T-helper 1 cell treated with Interleukin-12 subunit alpha and Interleukin-12 subunit beta and Interleukin-4 antibody, amounts not matched to agents 30 ng/mL and 1 ng/mL, for 36 hours (primary cell): ENCODE data around the gene ATP8B4. TPM values are rescaled to one million over a fixed set of nuclear protein-coding genes. Genes with fewer than 3 reads are reported as not detected.

Experiments
- intact Hi-C: fragments of 100-400 bp; cut with micrococcal nuclease; formaldehyde crosslinking; loops from one replicate; pipeline ENCODE4 v1.15.1; 2024
- total RNA-seq: library from RNA; stranded (reverse); gene quantifications from 2 replicates; pipeline ENCODE4 v1.2.3, GENCODE V29; 2022

Gene ATP8B4
- total RNA-seq, 1 donor from 2014 or later = 51.8 TPM

DNA sequence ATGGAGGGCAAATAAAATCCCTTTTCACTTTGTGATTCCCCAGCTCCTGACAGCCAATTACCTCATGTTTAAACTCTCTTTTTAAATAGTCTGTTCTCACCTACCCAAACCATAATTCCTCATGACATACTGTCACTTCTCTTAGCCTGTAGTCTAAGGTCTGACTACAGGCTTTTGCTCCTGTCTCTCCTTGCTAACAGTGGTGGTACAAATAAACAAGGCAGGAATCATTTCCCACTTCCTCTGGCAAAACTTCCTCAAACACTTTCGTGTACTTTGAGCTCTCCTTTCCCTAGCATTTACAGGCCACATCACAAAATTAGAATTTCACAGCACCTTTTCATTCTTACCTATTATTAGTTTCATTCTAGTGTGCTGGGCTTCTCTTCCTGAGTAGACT is 51.8 kb downstream of the ATP8B4 start:
- intact Hi-C loops = loop anchor here (2.0 to 10.0 kb wide), 3 partner anchors 286 to 912 kb away; partner anchors contain the start of genes AP4E1 and COPS2

DNA sequence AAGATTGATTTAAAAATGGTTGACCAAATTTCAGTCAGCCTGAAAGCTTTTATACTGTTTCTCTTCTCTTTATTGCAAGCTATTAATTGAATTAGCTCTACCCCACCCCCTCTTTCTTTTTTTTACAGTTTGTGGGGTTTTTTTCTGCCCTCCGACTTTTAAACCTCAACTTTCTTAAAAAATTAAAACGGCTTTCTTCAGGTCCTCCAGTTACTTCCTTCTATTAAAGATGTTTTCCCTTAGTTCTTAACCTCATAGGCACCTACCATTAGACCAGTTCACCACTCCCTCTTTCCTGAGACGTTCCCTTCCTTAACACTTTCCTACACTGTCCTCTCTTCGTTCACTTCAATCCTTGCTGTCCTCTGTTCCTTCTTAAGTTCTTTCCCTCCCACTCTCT is 52.4 kb downstream of the ATP8B4 start:
- intact Hi-C loops = loop anchor here (1.0 to 10.0 kb wide), 6 partner anchors 20 to 912 kb away; partner anchors contain the start of genes AP4E1 and COPS2

DNA sequence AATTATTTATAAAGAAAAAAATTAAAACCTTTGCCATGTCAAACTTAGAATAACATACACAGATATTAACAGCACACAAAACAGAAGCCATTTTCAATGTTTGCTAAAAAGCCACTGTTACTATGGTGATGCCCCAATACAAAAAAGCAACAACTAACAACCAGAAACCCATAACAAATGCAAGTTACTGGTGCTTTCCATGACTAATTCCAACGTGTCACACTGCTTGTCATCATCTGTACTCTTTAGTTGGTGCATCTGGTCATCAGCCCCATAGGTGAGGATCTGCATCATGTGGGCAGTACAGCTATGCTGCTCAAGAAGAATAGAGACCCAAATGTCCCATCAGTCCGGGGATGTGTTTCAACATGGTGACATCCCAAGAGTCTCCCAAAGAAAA is 52.8 kb downstream of the ATP8B4 start:
- intact Hi-C loops = loop anchor here (1.0 to 10.0 kb wide), 6 partner anchors 20 to 911 kb away; partner anchors contain the start of genes AP4E1 and COPS2

DNA sequence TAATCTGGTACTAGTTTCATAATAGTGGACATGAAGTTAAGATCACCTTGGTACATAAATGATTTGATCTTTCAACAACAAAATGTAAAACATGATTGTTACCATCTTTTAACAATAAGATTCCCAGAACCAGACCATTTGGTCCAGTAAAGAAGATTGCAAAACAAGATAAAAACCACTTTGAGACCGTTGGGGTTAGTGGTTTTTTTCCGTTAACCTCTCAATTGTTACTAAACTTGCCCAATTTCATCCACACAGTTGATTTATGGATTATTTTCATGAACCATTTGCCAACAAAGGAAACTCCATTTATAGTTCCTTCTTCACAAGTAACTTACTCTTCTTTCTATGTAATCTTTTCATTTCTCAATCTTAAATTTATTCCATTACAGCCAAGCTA is 53.8 kb downstream of the ATP8B4 start:
- intact Hi-C loops = loop anchor here (5.0 to 10.0 kb wide), 2 partner anchors 842 to 910 kb away; partner anchors contain the start of genes AP4E1 and COPS2

DNA sequence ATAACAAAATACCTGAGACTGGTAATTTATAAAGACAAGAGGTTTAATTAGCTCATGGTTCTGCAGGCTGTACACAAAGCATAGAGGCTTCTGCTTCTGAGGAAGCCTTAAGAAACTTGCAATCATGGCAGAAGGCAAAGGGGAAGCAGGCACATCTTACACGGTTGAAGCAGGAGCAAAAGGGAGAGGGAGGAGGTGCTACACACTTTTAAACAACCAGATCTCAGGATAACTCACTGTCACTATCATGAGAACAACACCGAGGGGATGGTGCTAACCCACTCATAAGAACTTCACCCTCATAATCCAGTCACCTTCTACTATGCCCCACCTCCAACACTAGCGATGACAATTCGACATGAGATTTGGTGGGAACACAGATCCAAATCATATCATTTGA is 54.4 kb downstream of the ATP8B4 start:
- intact Hi-C loops = loop anchor here (5.0 to 10.0 kb wide), 2 partner anchors 843 to 910 kb away; partner anchors contain the start of genes AP4E1 and COPS2

DNA sequence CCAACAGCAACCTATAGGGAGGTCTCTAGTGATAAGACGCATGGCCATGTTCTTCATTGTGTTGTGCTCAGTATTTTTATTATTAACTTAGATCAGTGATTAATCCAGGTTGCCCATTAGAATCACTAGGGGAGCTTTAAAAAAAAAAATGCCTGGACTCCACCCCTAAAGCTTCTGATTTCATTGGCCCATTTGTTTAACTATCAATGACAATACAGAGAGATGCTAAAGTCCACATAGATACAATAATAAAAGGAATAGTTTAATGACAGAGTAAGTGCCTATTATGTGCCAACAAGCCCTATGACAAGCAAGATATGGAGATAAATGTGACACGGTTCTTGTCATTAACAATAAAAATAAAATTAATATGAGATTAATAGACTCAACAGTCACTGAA is 55.8 kb downstream of the ATP8B4 start:
- intact Hi-C loops = loop anchor here (10.0 kb wide), 1 partner anchor 908 kb away; the partner anchor contains the start of gene COPS2

DNA sequence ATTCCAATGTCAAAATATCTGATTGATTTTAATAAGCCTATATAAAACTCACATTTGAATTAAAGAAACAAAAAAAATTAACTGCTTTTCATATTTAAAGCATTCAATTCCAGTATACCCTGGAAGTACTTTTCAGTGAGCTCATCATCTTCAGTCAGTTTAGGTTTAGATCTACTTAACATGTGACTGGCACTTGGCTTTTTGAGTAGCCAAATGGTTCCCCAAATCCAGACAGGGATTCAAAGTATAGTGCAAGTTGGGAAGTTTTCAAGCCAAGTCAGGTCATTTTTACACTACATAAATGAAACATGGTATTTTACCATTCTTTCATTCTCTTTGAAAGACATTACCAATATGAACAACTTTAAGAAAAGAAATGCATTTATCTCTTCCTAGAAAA is 57.5 kb downstream of the ATP8B4 start:
- intact Hi-C loops = loop anchor here (10.0 kb wide), 1 partner anchor 907 kb away; the partner anchor contains the start of gene COPS2

DNA sequence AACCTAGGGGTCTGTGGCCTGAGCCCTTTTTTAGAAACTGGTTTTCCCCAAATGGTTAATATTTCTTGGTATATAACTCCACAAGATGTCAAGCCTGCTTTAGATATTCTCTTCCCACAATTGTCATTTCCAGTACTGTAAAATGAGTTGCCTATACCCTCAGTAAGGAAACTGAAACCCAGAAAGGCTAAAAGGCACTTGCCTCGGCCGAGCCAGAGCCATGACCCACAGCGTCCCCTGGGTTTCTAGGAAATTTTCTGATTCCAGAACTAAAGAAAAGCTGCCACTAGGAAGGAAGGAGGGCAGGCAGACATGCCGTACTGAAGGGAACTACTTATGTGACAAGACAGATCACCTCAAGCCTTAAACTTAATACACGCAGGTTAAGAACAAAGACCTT is 59.1 kb downstream of the ATP8B4 start:
- intact Hi-C loops = loop anchor here (10.0 kb wide), 2 partner anchors 765 to 905 kb away; partner anchors contain the start of gene COPS2

DNA sequence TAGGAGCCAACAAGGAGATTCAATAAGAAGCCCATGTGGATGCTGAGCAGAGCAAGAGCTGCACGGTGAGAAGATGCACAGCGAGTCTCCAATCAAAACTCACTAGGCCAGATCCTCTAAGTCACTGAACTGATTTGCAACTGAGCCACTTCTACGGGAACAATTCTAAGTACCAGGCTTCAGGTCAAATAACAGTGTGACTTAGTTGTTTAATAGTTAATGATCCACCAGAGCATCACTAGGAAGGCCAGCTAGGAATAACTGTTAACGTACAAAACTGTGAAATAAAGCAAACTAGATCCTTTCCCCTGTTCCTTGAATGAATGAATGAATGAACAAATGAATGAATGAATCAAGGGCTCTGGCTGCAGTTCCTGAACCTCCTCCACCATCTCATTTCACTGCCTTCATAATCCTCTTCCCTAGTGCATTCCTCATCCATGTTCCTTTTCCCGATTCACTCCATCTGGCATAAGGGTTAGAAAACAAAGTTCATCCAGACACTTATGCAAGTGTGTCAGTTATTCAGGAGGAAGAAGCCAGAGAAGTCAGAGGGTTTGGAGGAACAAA is 59.7 kb downstream of the ATP8B4 start:
- intact Hi-C loops = loop anchor here (10.0 kb wide), 1 partner anchor 764 kb away; no protein-coding TSS in a partner anchor

DNA sequence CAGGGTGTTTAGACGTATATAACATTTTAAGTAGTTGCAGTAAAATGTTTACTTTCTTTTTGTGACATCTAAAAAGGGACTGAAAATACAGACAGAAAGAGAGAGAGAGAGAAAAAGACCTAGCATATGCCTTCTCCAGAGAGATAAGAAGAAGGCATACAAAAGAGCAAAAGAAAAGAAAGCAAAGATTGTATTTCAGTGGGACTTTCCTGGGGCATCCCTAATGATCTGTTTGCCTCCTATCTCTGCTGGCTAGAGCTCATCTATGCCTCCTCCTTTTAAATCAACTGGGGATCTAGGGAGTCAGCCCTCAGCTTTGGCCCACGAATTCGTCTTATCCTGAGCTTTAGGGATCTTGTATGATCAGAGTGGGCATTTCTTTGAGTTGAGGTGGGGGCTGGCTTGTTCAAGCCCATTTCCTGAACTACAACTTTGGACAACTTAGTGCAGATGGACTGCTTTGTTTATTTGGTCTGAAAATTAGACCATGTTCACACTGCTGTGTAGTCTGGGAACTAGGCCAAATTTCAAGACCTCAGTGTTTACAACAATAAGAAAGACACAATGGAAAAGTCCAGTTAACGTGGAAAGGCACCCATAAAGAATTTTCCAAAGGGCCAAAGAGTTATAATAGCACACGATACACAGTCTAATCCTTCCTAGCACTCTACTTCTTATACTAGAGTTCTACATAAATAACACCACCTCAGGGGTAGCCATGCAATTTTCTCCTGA is 61.0 kb downstream of the ATP8B4 start:
- intact Hi-C loops = loop anchor here (10.0 kb wide), 1 partner anchor 763 kb away; no protein-coding TSS in a partner anchor

DNA sequence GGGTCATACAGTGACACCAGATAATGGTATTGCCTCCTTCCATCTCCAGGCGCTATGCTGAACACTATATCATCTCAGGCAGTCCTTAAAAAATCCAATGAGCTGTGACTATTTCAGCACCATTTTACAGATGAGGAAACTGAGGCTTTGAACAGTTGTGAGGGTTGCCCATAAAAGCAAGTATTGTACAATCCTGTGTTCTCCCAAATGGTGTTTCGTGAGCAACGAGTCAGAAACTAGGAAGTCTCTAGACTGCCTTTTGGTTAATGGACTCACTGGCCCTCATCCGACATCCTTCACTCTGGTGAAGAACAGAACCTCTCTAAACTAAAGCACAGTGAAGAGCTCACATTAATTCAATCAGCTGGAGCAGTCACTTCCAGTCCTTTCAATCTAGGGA is 61.8 kb downstream of the ATP8B4 start:
- intact Hi-C loops = loop anchor here (10.0 kb wide), 1 partner anchor 762 kb away; no protein-coding TSS in a partner anchor

DNA sequence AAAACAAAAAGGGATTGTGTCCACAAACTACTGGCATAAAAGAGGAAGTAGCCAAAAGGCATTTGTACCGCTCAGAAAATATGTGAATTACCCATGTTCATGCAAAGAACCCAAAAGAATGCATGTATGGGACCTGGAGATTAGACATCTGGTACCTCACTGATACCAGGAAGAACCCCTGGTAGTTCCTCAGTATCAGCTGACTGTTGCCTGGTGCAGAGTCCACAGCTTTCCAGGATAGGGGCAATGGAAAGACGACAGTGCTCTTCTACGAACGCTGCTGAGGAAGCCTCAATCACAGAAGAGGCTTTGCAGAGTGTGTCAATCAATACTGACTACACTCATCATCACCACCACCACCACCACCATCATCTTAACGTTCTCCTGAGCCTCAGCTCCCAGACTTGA is 63.3 kb downstream of the ATP8B4 start:
- intact Hi-C loops = loop anchor here (10.0 kb wide), 1 partner anchor 761 kb away; no protein-coding TSS in a partner anchor

DNA sequence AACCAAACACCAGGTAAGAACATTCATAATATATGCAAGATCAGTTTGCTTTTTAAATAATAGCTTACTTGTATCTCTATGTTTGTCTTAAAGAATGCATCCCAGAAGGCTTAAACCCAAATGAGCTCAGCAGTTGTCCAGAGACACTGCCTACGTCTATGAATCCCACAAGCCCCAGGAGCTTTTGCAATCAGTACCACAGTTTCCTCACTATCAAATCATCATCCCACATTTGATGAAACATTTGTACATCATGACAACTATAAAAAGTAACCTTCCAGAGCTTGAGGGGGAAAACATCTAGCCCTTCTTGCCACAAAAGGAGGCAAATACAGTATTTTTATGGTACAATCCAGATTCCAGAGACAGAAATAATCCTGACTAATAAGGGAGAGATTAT is 63.7 kb downstream of the ATP8B4 start:
- intact Hi-C loops = loop anchor here (10.0 kb wide), 1 partner anchor 761 kb away; no protein-coding TSS in a partner anchor

DNA sequence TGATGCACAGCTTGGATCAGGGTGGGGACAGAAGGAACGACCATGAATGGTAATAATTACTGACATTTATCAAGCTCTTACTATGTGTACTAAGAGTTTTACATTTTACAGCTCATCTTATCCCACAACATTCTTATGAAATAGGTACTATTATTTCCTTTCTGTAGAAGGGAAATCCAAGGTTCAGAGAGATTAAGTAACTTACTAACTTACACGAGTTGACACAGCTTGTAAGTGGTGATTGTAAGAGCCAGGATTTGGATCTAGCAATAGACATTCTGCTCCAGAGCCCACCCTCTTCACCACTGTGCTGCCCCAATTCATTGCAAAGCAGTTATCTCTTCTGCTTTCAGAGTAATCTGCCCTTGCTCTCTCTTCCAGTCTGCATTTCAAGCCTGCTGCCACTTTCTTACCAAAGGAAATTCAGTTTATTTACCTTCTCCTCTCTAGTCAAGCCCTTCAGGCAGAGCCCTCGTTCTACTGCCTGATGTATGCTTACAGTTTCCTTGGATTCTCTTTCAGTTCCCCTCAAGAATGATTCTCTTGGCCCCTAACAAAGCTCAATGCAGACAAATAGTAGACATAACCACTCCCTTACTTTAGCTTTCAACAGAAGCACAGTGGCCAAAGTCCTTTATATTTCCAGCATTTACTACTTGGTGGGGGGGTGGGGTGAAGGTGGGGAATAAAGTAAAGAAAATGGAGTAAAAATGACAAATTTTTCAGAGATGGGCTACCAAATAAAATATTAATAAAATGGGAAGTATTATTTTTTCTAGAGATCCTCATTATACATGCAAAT is 65.8 kb downstream of the ATP8B4 start:
- intact Hi-C loops = loop anchor here (5.0 to 10.0 kb wide), 3 partner anchors 176 to 1191 kb away; no protein-coding TSS in a partner anchor

DNA sequence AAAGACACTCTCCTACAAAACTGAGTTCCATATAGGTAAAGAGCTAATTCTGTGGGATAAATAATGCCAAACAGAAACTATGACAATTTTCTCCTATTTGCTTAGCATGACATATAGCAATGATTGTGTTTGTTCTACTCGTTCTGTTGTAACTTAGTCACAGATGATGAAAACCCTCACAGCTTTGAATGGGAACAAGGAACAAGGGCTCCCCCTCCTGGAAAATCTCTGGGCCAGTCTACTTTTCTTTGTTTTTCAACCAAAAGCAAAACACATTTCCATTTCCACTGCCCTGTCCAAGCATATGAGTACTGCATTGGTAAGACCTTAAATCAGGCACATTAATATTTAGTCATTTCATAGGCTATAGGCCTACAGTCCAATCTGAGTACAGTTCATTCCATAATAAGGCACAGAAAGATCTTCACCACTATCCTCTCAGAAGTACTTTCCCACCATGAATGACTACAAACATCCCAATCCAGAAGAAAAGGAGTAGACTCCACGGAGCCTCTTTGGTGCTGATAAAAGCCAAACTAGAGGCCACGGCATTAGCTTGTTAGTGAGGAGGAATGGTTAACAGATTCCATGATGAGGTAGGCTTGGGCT is 67.1 kb downstream of the ATP8B4 start:
- intact Hi-C loops = loop anchor here (1.0 to 10.0 kb wide), 6 partner anchors 49 to 1190 kb away; partner anchors contain the start of genes DTWD1 and FAM227B

DNA sequence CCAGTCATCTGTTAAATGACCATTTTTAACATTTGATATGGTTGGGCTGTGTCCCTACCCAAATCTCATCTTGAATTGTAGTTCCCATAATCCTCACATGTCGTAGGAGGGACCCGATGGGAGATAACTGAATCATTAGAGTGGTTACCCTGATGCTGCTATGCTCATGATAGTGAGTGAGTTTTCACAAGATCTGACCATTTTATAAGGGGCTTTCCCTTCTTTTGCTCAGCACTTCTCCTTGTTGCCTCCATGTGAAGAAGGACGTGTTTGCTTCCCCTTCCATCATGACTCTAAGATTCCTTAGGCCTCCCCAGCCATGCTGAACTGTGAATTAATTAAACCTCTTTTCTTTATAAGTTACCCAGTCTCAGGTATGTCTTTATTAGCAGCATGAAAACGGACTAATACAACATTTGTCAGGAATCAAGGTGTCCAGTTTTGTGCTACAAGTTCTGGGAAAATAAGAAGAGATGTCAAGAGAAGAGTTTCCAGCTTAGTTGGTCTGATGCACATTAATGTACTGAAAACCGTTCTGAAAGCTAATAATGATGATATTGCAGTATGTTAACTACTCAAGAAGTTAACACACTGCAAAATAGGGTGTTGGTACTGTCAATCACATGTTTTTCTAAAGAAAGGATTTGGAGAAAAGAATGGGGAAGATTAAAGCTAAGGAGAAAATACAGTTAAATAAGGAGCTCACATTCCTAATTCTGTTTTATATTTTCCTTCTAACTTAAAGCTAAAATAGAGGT is 67.9 kb downstream of the ATP8B4 start:
- intact Hi-C loops = loop anchor here (1.0 to 10.0 kb wide), 5 partner anchors 174 to 1189 kb away; partner anchors contain the start of genes DTWD1 and FAM227B

DNA sequence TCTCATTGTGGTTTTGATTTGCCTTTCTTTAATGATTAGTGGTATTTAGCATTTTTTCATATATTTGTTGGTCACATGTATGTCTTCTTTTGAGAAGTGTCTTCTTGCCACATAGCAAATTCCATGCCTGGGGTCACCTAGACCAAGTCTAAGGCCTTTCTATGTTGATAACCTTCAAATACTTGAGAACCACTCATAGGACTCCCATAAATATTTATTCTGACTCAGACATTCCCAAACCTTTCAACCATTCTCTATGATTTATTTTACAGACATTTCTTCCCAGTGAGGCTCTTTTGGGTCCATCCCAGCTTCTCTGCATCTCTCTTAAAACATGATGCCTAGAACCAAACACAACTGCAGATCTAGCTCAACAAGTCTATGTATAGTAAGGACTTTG is 69.2 kb downstream of the ATP8B4 start:
- intact Hi-C loops = loop anchor here (2.0 to 10.0 kb wide), 5 partner anchors 173 to 1188 kb away; partner anchors contain the start of genes DTWD1 and FAM227B

DNA sequence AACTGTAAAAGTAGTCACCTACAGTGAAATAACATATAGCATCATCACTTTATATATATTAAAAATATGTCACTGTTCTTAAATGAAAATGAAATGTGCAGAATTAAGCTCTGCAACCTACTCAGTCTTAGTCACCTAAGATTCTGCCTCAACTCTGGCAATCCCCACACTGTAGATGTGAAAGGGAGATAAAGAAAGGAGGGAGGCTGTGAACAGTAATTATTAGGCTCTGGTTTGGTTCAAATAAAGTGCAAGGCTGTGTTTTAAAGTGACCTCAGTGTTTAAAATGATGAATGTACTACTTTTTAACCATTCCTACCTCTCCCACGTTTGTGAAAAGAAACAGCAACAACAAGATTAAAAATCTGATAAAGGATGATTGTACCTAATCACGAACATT is 72.2 kb downstream of the ATP8B4 start:
- intact Hi-C loops = loop anchor here (1.0 to 10.0 kb wide), 5 partner anchors 19 to 838 kb away; no protein-coding TSS in a partner anchor

DNA sequence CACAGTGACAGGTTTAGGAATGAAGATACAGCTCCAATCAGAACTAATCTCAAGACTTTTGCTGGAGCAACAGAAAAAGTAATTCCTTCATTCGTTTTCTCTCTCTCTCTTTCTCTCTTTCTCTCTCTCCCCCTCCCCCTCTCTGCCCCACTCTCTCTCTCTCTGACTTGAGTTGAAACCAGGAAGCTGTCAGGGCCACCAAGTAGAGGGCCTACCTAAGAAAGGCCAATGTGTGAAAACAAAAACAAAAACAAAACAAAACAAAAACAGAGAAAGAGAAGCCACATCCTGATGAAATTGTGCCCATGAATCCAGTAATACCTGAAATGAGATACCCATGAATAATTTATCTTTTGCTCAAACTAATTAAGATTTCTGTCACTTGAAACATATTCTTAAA is 72.9 kb downstream of the ATP8B4 start:
- intact Hi-C loops = loop anchor here (1.0 to 10.0 kb wide), 5 partner anchors 20 to 839 kb away; no protein-coding TSS in a partner anchor
